Breast epithelium (tissue), 3 donors: ENCODE results near the gene UBAC1.

Source experiments
- CTCF ChIP-seq, 3 donors: fragments of 450-650 bp; IDR thresholded peaks; one replicate each; pipeline ENCODE4 v1.5.1; 2016 to 2017; ENCODE audit warnings: antibody characterized with exemption in 3 of 3, mild to moderate bottlenecking in 3 of 3, moderate library complexity in 3 of 3
- POLR2AphosphoS5 ChIP-seq, 3 donors: sonication (generic); formaldehyde crosslinking; IDR thresholded peaks; one replicate each; pipeline ENCODE4 v1.6.1; 2017; ENCODE audit warnings: antibody characterized with exemption in 3 of 3

GRCh38 chr9:135971892-135972291 is 10.7 kb upstream of the UBAC1 start:
- no peak for TF ChIP-seq CTCF (IDR thresholded peaks at IDR 0.05)
- peak in 1 of 3 donors; percentile 40 for TF ChIP-seq POLR2AphosphoS5 (IDR thresholded peaks at IDR 0.05)
